ENCODE data around the gene HYOU1. TPM values are rescaled to one million over a fixed set of nuclear protein-coding genes. Genes with fewer than 3 reads are reported as not detected.
"Not testable (repeated sequence)": the region's sequence is repeated elsewhere in the genome, so short reads cannot be mapped to it uniquely, and the experiment has no call there.

The HYOU1 gene
- total and polyA plus RNA-seq, 2 experiments from 2014 or later: 122 to 168 TPM

DNA sequence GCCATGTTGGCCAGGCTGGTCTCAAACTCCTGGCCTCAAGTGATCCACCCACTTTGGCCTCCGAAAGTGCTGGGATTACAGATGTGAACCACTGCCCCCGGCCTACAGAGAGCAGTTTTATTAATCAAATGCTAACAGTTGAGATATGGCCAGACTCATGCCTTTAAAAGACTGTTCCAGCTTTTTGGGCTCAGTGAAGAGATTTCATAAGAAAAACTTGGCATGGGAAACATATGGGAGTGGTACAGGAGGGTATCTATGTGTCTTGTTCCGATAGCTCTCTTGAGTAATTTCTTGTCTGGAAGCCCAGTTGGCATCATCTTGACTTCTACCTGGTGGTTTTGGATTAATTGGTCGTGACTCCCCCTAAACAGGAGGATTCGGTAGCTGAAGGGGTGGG is 18.1 kb downstream of the HYOU1 start:
- no peak overlapping the region for H3K4me3 ChIP-seq
- no peak overlapping the region for H2AFZ ChIP-seq
- TF ChIP-seq EZH2phosphoT487 (IDR thresholded peaks at IDR 0.05; ENCODE audit: low read depth, severe bottlenecking, unreplicated experiment): no peak
- TF ChIP-seq, protein P1, sequence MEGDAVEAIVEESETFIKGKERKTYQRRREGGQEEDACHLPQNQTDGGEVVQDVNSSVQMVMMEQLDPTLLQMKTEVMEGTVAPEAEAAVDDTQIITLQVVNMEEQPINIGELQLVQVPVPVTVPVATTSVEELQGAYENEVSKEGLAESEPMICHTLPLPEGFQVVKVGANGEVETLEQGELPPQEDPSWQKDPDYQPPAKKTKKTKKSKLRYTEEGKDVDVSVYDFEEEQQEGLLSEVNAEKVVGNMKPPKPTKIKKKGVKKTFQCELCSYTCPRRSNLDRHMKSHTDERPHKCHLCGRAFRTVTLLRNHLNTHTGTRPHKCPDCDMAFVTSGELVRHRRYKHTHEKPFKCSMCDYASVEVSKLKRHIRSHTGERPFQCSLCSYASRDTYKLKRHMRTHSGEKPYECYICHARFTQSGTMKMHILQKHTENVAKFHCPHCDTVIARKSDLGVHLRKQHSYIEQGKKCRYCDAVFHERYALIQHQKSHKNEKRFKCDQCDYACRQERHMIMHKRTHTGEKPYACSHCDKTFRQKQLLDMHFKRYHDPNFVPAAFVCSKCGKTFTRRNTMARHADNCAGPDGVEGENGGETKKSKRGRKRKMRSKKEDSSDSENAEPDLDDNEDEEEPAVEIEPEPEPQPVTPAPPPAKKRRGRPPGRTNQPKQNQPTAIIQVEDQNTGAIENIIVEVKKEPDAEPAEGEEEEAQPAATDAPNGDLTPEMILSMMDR (IDR thresholded peaks at IDR 0.05; ENCODE audit: poor library complexity): no peak
- TF ChIP-seq EZH2 (IDR thresholded peaks at IDR 0.05; ENCODE audit: borderline replicate concordance): no peak
- H4K20me1 ChIP-seq (ENCODE audit: insufficient read depth, poor library complexity, severe bottlenecking): no peaks in the 10 kb centered on the region
- H3K9me2 ChIP-seq (replicated peaks; ENCODE audit: insufficient read depth): no peaks in the 10 kb centered on the region
- 94% methylated on average over 5 of the region's 5 CpGs for WGBS (ENCODE audit: low lambda C conversion rate, missing lambda C conversion rate)
- no peaks in the 10 kb centered on the region for H3K79me2 ChIP-seq
- no peaks in the 10 kb centered on the region for H3K4me1 ChIP-seq (ENCODE audit: insufficient read depth)
- no peak overlapping the region for H3K27ac ChIP-seq
- H3K27me3 ChIP-seq: no peaks in the 10 kb centered on the region
- H3K4me2 ChIP-seq: no peak overlapping the region
- no peak for DNase-seq (ENCODE audit: low spot score)
- no peaks in the 10 kb centered on the region for H3K9me3 ChIP-seq (ENCODE audit: low read depth)
- no peaks in the 10 kb centered on the region for H3K36me3 ChIP-seq (replicated peaks; ENCODE audit: insufficient read depth, low read depth)

DNA sequence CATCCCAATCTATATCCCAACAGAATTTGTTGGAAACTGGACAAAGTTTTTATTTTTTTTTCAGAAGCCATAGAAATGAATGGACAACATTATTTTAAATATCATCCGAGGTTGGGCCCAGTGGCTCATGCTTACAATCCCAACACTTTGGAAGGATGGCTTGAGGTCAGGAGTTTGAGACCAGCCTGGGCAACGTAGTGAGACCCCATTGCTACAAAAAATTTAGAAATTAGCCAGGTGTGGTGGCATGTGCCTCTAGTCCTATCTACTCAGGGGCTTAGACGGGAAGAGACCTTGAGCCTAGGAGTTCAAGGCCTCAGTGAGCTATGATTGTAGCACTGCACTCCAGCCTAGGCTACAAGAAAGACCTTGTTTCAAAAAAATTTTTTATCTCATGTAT is 22.2 kb downstream of the HYOU1 start:
- Histone ChIP-seq H2AFZ (no peak overlapping the region), H3K4me1 (ENCODE audit: insufficient read depth) (peaks cover 3% of the 10 kb centered on the region), H3K4me2 (no peak overlapping the region), H3K79me2 (peaks cover 8% of the 10 kb centered on the region), H3K9me3 (ENCODE audit: low read depth) (no peaks in the 10 kb centered on the region), H4K20me1 (ENCODE audit: insufficient read depth, poor library complexity, severe bottlenecking) (no peaks in the 10 kb centered on the region), H3K9me2 (replicated peaks; ENCODE audit: insufficient read depth) (no peaks in the 10 kb centered on the region), H3K4me3 (no peak overlapping the region), H3K36me3 (replicated peaks; ENCODE audit: insufficient read depth, low read depth) (no peaks in the 10 kb centered on the region), H3K27me3 (no peaks in the 10 kb centered on the region), H3K27ac (no peak overlapping the region)
- WGBS (ENCODE audit: low lambda C conversion rate, missing lambda C conversion rate): 92% methylated on average over 3 of the region's 3 CpGs
- TF ChIP-seq, protein P1 (IDR thresholded peaks at IDR 0.05; ENCODE audit: poor library complexity): no peak
- TF ChIP-seq EZH2phosphoT487 (IDR thresholded peaks at IDR 0.05; ENCODE audit: low read depth, severe bottlenecking, unreplicated experiment) (no peak), EZH2 (IDR thresholded peaks at IDR 0.05; ENCODE audit: borderline replicate concordance) (no peak)
- DNase-seq (ENCODE audit: low spot score): no peak

DNA sequence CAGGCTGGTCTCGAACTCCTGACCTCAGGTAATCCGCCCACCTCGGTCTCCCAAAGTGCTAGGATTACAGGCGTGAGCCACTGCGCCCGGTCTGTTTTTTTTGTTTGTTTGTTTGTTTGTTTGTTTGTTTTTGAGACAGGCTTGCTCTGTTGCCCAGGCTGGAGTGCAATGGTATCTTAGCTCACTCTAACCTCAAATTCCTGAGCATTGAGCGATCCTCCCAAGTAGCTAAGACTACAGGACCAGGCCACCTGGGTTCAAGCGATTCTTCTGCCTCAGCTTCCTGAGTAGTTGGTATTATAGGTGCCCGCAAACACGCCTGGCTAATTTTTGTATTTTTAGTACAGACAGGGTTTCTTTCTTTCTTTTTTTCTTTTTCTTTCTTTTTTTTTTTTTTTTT is 23.6 kb downstream of the HYOU1 start:
- H3K4me1 ChIP-seq (ENCODE audit: insufficient read depth): peaks cover 13% of the 10 kb centered on the region
- not testable (repeated sequence) for H2AFZ ChIP-seq; H3K9me2 ChIP-seq (replicated peaks; ENCODE audit: insufficient read depth); H3K4me3 ChIP-seq; DNase-seq (ENCODE audit: low spot score); H3K4me2 ChIP-seq; H3K9me3 ChIP-seq (ENCODE audit: low read depth); H4K20me1 ChIP-seq (ENCODE audit: insufficient read depth, poor library complexity, severe bottlenecking); H3K27me3 ChIP-seq; H3K36me3 ChIP-seq (replicated peaks; ENCODE audit: insufficient read depth, low read depth); H3K27ac ChIP-seq
- WGBS (ENCODE audit: low lambda C conversion rate, missing lambda C conversion rate): 88% methylated on average over 10 of the region's 10 CpGs
- peaks cover 16% of the 10 kb centered on the region for H3K79me2 ChIP-seq

GRCh38 chr11:119031912-119032280 is 25.1 kb downstream of the HYOU1 start:
- DNase-seq (ENCODE audit: low spot score): no peak
- Histone ChIP-seq H4K20me1 (ENCODE audit: insufficient read depth, poor library complexity, severe bottlenecking) (no peaks in the 10 kb centered on the region), H3K79me2 (peaks cover 30% of the 10 kb centered on the region), H3K4me3 (no peak overlapping the region), H3K27ac (no peak overlapping the region), H3K4me1 (ENCODE audit: insufficient read depth) (peaks cover 23% of the 10 kb centered on the region), H3K9me2 (replicated peaks; ENCODE audit: insufficient read depth) (no peaks in the 10 kb centered on the region), H3K36me3 (replicated peaks; ENCODE audit: insufficient read depth, low read depth) (no peaks in the 10 kb centered on the region), H2AFZ (no peak overlapping the region), H3K27me3 (no peaks in the 10 kb centered on the region), H3K9me3 (ENCODE audit: low read depth) (no peaks in the 10 kb centered on the region), H3K4me2 (no peak overlapping the region)
- WGBS (ENCODE audit: low lambda C conversion rate, missing lambda C conversion rate): 82% methylated on average over 9 of the region's 9 CpGs
- TF ChIP-seq, protein P1 (IDR thresholded peaks at IDR 0.05; ENCODE audit: poor library complexity): no peak
- TF ChIP-seq EZH2phosphoT487 (IDR thresholded peaks at IDR 0.05; ENCODE audit: low read depth, severe bottlenecking, unreplicated experiment): no peak
